Measurements from ENCODE around the gene SULF2. TPM values are rescaled to one million over a fixed set of nuclear protein-coding genes. Genes with fewer than 3 reads are reported as not detected.

SULF2 gene
- total RNA-seq, 1 donor from 2014 or later, result 24.0 TPM

GRCh38 chr20:47749339-47749738 is 35.9 kb downstream of the SULF2 start:
- Mint-ChIP-seq H3K9me3 (no peaks in the 10 kb centered on the region), H3K4me3 (no peak overlapping the region), H3K27ac (no peak overlapping the region), H3K4me1 (peaks cover 15% of the 10 kb centered on the region), H3K27me3 (ENCODE audit: insufficient read depth, low read depth) (peaks cover 9% of the 10 kb centered on the region), H3K36me3 (no peaks in the 10 kb centered on the region)
- H4K20me1 ChIP-seq (ENCODE audit: low read depth), result no peaks in the 10 kb centered on the region
- no peaks in the 10 kb centered on the region for H3K9me3 ChIP-seq (ENCODE audit: low read depth)
- TF ChIP-seq EZH2phosphoT487 (IDR thresholded peaks at IDR 0.05) (no peak), CTCF (IDR thresholded peaks at IDR 0.05) (no peak), EZH2 (IDR thresholded peaks at IDR 0.05) (no peak)
- no peak overlapping the region for H2AFZ ChIP-seq (replicated peaks)
- H3K79me2 ChIP-seq (ENCODE audit: low read depth), result no peaks in the 10 kb centered on the region
- no peaks in the 10 kb centered on the region for H3F3A ChIP-seq (ENCODE audit: low read depth)
- DNase-seq (ENCODE audit: low spot score), result no peak
- H3K4me3 ChIP-seq, result no peak overlapping the region
- no peak overlapping the region for H3K4me2 ChIP-seq
- H3K4me1 ChIP-seq, result peaks cover 12% of the 10 kb centered on the region
- no peaks in the 10 kb centered on the region for H3K36me3 ChIP-seq
- H3K27me3 ChIP-seq, result no peaks in the 10 kb centered on the region
- no peak overlapping the region for H3K27ac ChIP-seq
- no peak overlapping the region for H3K9ac ChIP-seq

- Histone ChIP-seq H3K27ac (no peak overlapping the region), H3K4me3 (no peak overlapping the region), H3K4me1 (peaks cover 7% of the 10 kb centered on the region), H3K9ac (no peak overlapping the region), H3F3A (ENCODE audit: low read depth) (no peaks in the 10 kb centered on the region), H3K9me3 (ENCODE audit: low read depth) (no peaks in the 10 kb centered on the region), H3K4me2 (no peak overlapping the region), H4K20me1 (ENCODE audit: low read depth) (no peaks in the 10 kb centered on the region), H2AFZ (replicated peaks) (no peak overlapping the region), H3K36me3 (no peaks in the 10 kb centered on the region), H3K27me3 (no peaks in the 10 kb centered on the region), H3K79me2 (ENCODE audit: low read depth) (no peaks in the 10 kb centered on the region)
- no peak for DNase-seq (ENCODE audit: low spot score)
- no peaks in the 10 kb centered on the region for H3K9me3 Mint-ChIP-seq
- no peaks in the 10 kb centered on the region for H3K36me3 Mint-ChIP-seq
- H3K27me3 Mint-ChIP-seq (ENCODE audit: insufficient read depth, low read depth), result peaks cover 9% of the 10 kb centered on the region
- peak overlapping the region; percentile 47 for H3K27ac Mint-ChIP-seq
- H3K4me3 Mint-ChIP-seq, result no peak overlapping the region
- TF ChIP-seq CTCF (IDR thresholded peaks at IDR 0.05), result no peak
- no peak for TF ChIP-seq EZH2phosphoT487 (IDR thresholded peaks at IDR 0.05)
- TF ChIP-seq EZH2 (IDR thresholded peaks at IDR 0.05), result no peak
- peaks cover 10% of the 10 kb centered on the region for H3K4me1 Mint-ChIP-seq
These were observed 36.5 kb downstream of the SULF2 start for GRCh38 chr20:47748823-47749222.

GRCh38 chr20:47748069-47748468 is 37.2 kb downstream of the SULF2 start:
- Mint-ChIP-seq H3K27me3 (ENCODE audit: insufficient read depth, low read depth) (peaks cover 9% of the 10 kb centered on the region), H3K27ac (peak overlapping the region; percentile 61), H3K9me3 (no peaks in the 10 kb centered on the region), H3K4me1 (peaks cover 3% of the 10 kb centered on the region), H3K36me3 (peaks cover 2% of the 10 kb centered on the region), H3K4me3 (no peak overlapping the region)
- H3K4me2 ChIP-seq, result no peak overlapping the region
- TF ChIP-seq CTCF (IDR thresholded peaks at IDR 0.05), result no peak
- TF ChIP-seq EZH2phosphoT487 (IDR thresholded peaks at IDR 0.05), result no peak
- TF ChIP-seq EZH2 (IDR thresholded peaks at IDR 0.05), result no peak
- no peaks in the 10 kb centered on the region for H3K9me3 ChIP-seq (ENCODE audit: low read depth)
- no peak overlapping the region for H3K9ac ChIP-seq
- H2AFZ ChIP-seq (replicated peaks), result no peak overlapping the region
- DNase-seq (ENCODE audit: low spot score), result no peak
- no peaks in the 10 kb centered on the region for H3K27me3 ChIP-seq
- no peaks in the 10 kb centered on the region for H4K20me1 ChIP-seq (ENCODE audit: low read depth)
- no peak overlapping the region for H3K4me3 ChIP-seq
- H3K27ac ChIP-seq, result no peak overlapping the region
- no peaks in the 10 kb centered on the region for H3F3A ChIP-seq (ENCODE audit: low read depth)
- no peaks in the 10 kb centered on the region for H3K79me2 ChIP-seq (ENCODE audit: low read depth)
- H3K4me1 ChIP-seq, result no peaks in the 10 kb centered on the region
- H3K36me3 ChIP-seq, result no peaks in the 10 kb centered on the region
